Upper lobe of left lung (tissue), 4 donors: Measurements from ENCODE around the gene CYSRT1.

Experiments used
- EP300 ChIP-seq, 4 donors: sonication (generic); formaldehyde crosslinking; IDR thresholded peaks; one replicate each; pipeline ENCODE4 v1.5.1; 2017; ENCODE audit warnings: antibody characterized with exemption in 4 of 4, control low read depth in 2 of 4
- POLR2A ChIP-seq, 4 donors: fragments of 450-650 bp; IDR thresholded peaks; one replicate each; pipeline ENCODE4 v1.5.1; 2016 to 2017; ENCODE audit warnings: antibody characterized with exemption in 4 of 4, mild to moderate bottlenecking in 2 of 4
- POLR2AphosphoS5 ChIP-seq, 2 donors: sonication (generic); formaldehyde crosslinking; IDR thresholded peaks; one replicate each; pipeline ENCODE4 v1.5.1; 2017; ENCODE audit warnings: antibody characterized with exemption in 2 of 2
- TF ChIP-seq, protein P1 (sequence below), 6 experiments: fragments of 450-650 bp in 4 of 6; fragments of 200-600 bp in 2 of 6; sonication (generic) in 2 of 6; IDR thresholded peaks; one replicate each; pipeline ENCODE4 v1.5.1; 2016 to 2019; ENCODE audit warnings: antibody characterized with exemption in 6 of 6

DNA sequence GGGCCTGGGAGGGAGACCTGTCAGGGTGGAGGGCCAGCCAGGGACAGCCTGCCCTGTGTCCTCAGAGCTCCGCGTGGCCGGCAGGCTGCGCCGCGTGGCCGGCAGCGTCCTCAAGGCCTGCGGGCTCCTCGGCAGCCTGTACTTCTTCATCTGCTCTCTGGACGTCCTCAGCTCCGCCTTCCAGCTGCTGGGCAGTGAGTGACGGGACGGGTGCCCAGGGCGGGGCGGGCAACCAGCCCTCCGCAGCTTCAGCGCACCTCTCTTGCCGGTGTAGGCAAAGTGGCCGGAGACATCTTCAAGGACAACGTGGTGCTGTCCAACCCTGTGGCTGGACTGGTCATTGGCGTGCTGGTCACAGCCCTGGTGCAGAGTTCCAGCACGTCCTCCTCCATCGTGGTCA, 7.5 kb downstream of the CYSRT1 start:
- TF ChIP-seq POLR2A (IDR thresholded peaks at IDR 0.05) (no peak), EP300 (IDR thresholded peaks at IDR 0.05) (no peak), POLR2AphosphoS5 (IDR thresholded peaks at IDR 0.05) (no peak)
- TF ChIP-seq, protein P1, sequence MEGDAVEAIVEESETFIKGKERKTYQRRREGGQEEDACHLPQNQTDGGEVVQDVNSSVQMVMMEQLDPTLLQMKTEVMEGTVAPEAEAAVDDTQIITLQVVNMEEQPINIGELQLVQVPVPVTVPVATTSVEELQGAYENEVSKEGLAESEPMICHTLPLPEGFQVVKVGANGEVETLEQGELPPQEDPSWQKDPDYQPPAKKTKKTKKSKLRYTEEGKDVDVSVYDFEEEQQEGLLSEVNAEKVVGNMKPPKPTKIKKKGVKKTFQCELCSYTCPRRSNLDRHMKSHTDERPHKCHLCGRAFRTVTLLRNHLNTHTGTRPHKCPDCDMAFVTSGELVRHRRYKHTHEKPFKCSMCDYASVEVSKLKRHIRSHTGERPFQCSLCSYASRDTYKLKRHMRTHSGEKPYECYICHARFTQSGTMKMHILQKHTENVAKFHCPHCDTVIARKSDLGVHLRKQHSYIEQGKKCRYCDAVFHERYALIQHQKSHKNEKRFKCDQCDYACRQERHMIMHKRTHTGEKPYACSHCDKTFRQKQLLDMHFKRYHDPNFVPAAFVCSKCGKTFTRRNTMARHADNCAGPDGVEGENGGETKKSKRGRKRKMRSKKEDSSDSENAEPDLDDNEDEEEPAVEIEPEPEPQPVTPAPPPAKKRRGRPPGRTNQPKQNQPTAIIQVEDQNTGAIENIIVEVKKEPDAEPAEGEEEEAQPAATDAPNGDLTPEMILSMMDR (IDR thresholded peaks at IDR 0.05) = no peak
